Measurements from ENCODE around the gene NME7. TPM values are rescaled to one million over a fixed set of nuclear protein-coding genes. Genes with fewer than 3 reads are reported as not detected.

The NME7 gene
- total RNA-seq, 6 experiments from 2014 or later = 2.0 to 6.5 (median 5.3) TPM

- TF ChIP-seq POLR2A (IDR thresholded peaks at IDR 0.05) (no peak), CTCF (IDR thresholded peaks at IDR 0.05) (no peak)
- no peaks in the 10 kb centered on the region for H3K36me3 ChIP-seq
- H3K27ac ChIP-seq = no peak overlapping the region
- no peak for DNase-seq
- ATAC-seq = no peak
- H3K4me1 ChIP-seq = no peaks in the 10 kb centered on the region
- intact Hi-C loops (cut with DNase I) = no loop called here
- H3K9me3 ChIP-seq = no peaks in the 10 kb centered on the region
- H3K27me3 ChIP-seq = no peaks in the 10 kb centered on the region
- 75% methylated on average over 5 of the region's 5 CpGs for WGBS (ENCODE audit: insufficient coverage, low coverage, low lambda C conversion rate, missing lambda C conversion rate)
- no peak overlapping the region for H3K4me3 ChIP-seq
Measured at GRCh38 chr1:169312084-169312954, 55.3 kb downstream of the NME7 start.

DNA sequence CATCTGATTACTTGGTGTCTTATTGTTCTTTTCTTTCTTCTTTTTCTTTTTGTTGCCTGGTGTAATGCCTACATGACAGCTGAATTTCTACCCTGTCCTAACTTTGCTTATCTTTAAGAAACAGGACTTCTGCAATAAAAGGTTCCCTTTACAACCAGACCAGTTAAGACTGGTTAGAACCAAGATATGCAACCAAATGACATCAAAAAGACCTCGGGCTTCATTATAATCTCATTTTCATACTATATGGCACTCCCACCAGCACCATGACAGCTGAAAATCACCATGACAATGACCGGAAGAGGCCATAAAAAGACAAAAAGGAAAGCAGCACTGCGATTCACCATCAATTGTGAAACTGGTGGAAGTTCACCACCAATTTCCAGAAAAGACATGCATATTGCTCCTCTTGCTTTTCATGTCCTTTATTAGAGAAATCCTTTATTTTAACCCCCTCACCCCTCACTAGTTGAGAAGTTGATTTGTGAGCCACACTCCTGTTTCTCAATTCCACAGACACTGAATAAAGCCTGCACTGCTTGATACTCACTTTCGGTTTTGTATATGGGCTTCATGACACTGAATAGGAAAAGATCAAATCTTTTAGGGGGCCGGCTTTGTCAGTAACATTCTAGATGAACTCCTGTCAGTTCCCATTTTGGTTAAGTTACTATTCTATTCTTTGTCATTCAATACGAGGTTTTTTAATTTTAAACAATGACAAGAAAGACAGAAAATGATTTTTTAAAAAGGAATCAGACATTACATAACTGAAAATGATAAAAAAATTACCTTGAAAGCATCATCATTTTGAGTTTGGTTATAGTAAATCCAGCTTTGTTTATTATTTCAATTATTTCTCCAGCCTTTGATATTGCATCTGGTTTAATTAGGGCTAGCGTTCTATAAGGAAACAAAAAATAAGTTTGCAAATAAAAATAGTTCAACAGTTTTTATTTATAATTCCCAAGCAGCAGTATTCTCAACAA, 58.1 kb downstream of the NME7 start:
- DNase-seq (no peak), ATAC-seq (peak in 2 of 4 donors; percentile 30 to 36)
- H3K27me3 ChIP-seq = no peaks in the 10 kb centered on the region
- WGBS (ENCODE audit: insufficient coverage, low coverage, low lambda C conversion rate, missing lambda C conversion rate) = 62% methylated on average over 7 of the region's 7 CpGs
- no peak overlapping the region for H3K27ac ChIP-seq
- intact Hi-C loops (cut with DNase I) = no loop called here
- no peaks in the 10 kb centered on the region for H3K36me3 ChIP-seq
- no peaks in the 10 kb centered on the region for H3K4me1 ChIP-seq
- TF ChIP-seq POLR2A (IDR thresholded peaks at IDR 0.05) = no peak
- no peak for TF ChIP-seq CTCF (IDR thresholded peaks at IDR 0.05)
- no peak overlapping the region for H3K4me3 ChIP-seq
- H3K9me3 ChIP-seq = no peaks in the 10 kb centered on the region

- Histone ChIP-seq H3K4me1 (no peaks in the 10 kb centered on the region), H3K4me3 (no peak overlapping the region), H3K27me3 (no peaks in the 10 kb centered on the region), H3K27ac (no peak overlapping the region), H3K9me3 (no peaks in the 10 kb centered on the region), H3K36me3 (no peaks in the 10 kb centered on the region)
- DNase-seq (no peak), ATAC-seq (no peak)
- 96% methylated on average over 2 of the region's 2 CpGs for WGBS (ENCODE audit: insufficient coverage, low coverage, low lambda C conversion rate, missing lambda C conversion rate)
- intact Hi-C loops (cut with DNase I) = no loop called here
- no peak for TF ChIP-seq CTCF (IDR thresholded peaks at IDR 0.05)
- no peak for TF ChIP-seq POLR2A (IDR thresholded peaks at IDR 0.05)
Measured at GRCh38 chr1:169308313-169309039, 59.1 kb downstream of the NME7 start.

GRCh38 chr1:169307176-169307575, 60.4 kb downstream of the NME7 start:
- no peaks in the 10 kb centered on the region for H3K27me3 ChIP-seq
- no peaks in the 10 kb centered on the region for H3K36me3 ChIP-seq
- DNase-seq = no peak
- no peak overlapping the region for H3K27ac ChIP-seq
- 100% methylated on average over 1 of the region's 1 CpG for WGBS (ENCODE audit: insufficient coverage, low coverage, low lambda C conversion rate, missing lambda C conversion rate)
- ATAC-seq = no peak
- H3K9me3 ChIP-seq = no peaks in the 10 kb centered on the region
- no peak for TF ChIP-seq CTCF (IDR thresholded peaks at IDR 0.05)
- no peaks in the 10 kb centered on the region for H3K4me1 ChIP-seq
- intact Hi-C loops (cut with DNase I) = no loop called here
- H3K4me3 ChIP-seq = no peak overlapping the region
